ENCODE data around the gene TFEB. TPM values are rescaled to one million over a fixed set of nuclear protein-coding genes. Genes with fewer than 3 reads are reported as not detected.
A peak's percentile ranks its signal among the peaks of the same experiment; 100 is the strongest.

TFEB gene
- total and polyA plus RNA-seq, 8 donors = 7.6 to 37.0 (median 9.8) TPM

DNA sequence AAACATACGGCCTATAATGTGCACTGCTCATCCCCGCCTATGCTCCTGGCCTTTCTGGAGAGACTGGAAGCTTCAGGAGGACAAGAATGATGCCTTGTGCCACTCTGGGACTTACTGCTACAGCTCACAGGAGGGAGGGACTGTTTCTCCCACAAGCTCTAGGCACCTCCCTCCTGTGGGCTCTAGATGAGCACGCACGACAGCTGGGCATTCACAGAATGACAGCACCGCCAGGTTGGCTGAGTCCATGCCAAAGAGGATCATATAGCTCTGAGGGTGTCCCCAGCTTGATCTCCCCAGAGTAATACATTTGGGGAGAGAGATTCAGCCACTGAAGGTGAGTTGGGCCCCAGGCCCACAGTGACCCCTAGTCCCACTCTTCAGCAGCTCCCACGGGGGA is 21.9 kb upstream of the TFEB start:
- Histone ChIP-seq H3K4me3 (no peak overlapping the region), H3K27ac (no peak overlapping the region), H3K27me3 (no peaks in the 10 kb centered on the region), H3K9me3 (no peaks in the 10 kb centered on the region), H3K4me1 (no peaks in the 10 kb centered on the region), H3K36me3 (no peaks in the 10 kb centered on the region)
- TF ChIP-seq, protein P1, sequence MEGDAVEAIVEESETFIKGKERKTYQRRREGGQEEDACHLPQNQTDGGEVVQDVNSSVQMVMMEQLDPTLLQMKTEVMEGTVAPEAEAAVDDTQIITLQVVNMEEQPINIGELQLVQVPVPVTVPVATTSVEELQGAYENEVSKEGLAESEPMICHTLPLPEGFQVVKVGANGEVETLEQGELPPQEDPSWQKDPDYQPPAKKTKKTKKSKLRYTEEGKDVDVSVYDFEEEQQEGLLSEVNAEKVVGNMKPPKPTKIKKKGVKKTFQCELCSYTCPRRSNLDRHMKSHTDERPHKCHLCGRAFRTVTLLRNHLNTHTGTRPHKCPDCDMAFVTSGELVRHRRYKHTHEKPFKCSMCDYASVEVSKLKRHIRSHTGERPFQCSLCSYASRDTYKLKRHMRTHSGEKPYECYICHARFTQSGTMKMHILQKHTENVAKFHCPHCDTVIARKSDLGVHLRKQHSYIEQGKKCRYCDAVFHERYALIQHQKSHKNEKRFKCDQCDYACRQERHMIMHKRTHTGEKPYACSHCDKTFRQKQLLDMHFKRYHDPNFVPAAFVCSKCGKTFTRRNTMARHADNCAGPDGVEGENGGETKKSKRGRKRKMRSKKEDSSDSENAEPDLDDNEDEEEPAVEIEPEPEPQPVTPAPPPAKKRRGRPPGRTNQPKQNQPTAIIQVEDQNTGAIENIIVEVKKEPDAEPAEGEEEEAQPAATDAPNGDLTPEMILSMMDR (IDR thresholded peaks at IDR 0.05) = no peak
- intact Hi-C loops (cut with DNase I) = no loop called here
- ATAC-seq (no peak), DNase-seq (no peak)

GRCh38 chr6:41756354-41756753 is 20.9 kb upstream of the TFEB start:
- Histone ChIP-seq H3K9me3 (no peaks in the 10 kb centered on the region), H3K27ac (no peak overlapping the region), H3K36me3 (no peaks in the 10 kb centered on the region), H3K4me3 (no peak overlapping the region), H3K4me1 (no peaks in the 10 kb centered on the region), H3K27me3 (no peaks in the 10 kb centered on the region)
- TF ChIP-seq, protein P1 (IDR thresholded peaks at IDR 0.05) = no peak
- ATAC-seq = no peak
- DNase-seq = no peak
- intact Hi-C loops (cut with DNase I) = no loop called here

GRCh38 chr6:41755895-41756294 is 20.5 kb upstream of the TFEB start:
- DNase-seq (no peak), ATAC-seq (no peak)
- Histone ChIP-seq H3K4me3 (no peak overlapping the region), H3K9me3 (no peaks in the 10 kb centered on the region), H3K4me1 (no peaks in the 10 kb centered on the region), H3K27me3 (no peaks in the 10 kb centered on the region), H3K27ac (no peak overlapping the region), H3K36me3 (no peaks in the 10 kb centered on the region)
- intact Hi-C loops (cut with DNase I) = no loop called here
- TF ChIP-seq, protein P1 (IDR thresholded peaks at IDR 0.05) = no peak

GRCh38 chr6:41750374-41750773 is 15.0 kb upstream of the TFEB start:
- intact Hi-C loops (cut with DNase I) = no loop called here
- H3K4me1 ChIP-seq = peaks cover 5 to 11% of the 10 kb centered on the region in 2 donors

DNA sequence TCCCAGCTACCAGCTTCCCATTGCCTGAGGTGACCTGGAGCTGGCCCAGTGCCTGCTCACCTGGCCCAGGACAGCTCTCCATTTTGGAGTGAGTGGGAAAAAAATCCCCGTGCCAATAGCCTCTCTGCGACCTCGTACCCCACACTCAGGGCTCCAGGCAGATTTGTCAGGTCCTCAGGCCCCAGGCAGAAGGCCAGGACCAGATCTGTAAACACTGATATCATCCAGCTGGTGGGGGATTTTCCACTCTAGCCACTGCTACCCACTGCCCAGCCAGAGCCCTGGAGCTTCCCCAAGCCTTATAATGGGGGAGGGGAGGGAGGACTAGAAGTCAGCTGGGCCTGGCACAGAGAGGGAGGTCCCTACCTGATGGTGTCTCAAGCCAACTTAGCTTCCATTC is 13.1 kb upstream of the TFEB start:
- intact Hi-C loops (cut with DNase I) = no loop called here
- peak overlapping the region in 1 of 2 donors; percentile 75 for H3K27ac ChIP-seq
- TF ChIP-seq, protein P1 (IDR thresholded peaks at IDR 0.05) = no peak

More at GRCh38 chr6:41750374-41750773, 15.0 kb upstream of the TFEB start:
- ATAC-seq (no peak), DNase-seq (no peak)
- no peaks in the 10 kb centered on the region for H3K9me3 ChIP-seq
- TF ChIP-seq, protein P1 (IDR thresholded peaks at IDR 0.05) = no peak
- no peaks in the 10 kb centered on the region for H3K27me3 ChIP-seq
- no peak overlapping the region for H3K4me3 ChIP-seq
- no peaks in the 10 kb centered on the region for H3K36me3 ChIP-seq
- no peak overlapping the region for H3K27ac ChIP-seq

More for the DNA sequence above, 13.1 kb upstream of the TFEB start:
- ATAC-seq (peak; percentile 59), DNase-seq (peak in 2 of 4 donors; percentile 63 to 66)
- Histone ChIP-seq H3K36me3 (no peaks in the 10 kb centered on the region), H3K4me3 (no peak overlapping the region), H3K9me3 (no peaks in the 10 kb centered on the region), H3K4me1 (peaks cover 5 to 11% of the 10 kb centered on the region in 2 donors), H3K27me3 (no peaks in the 10 kb centered on the region)

All from left lung (tissue), 10 donors.